Endothelial cell of hepatic sinusoid (primary cell): Measurements from ENCODE around the gene SIGLEC8.
"Not testable (repeated sequence)": the region's sequence is repeated elsewhere in the genome, so short reads cannot be mapped to it uniquely, and the experiment has no call there.

ENCODE experiments used
- in situ Hi-C: cut with HindIII; loops from 2 replicates; pipeline ENCODE4 v1.10.0; 2017; ENCODE audit warnings: low sequenced_read_pairs

Gene SIGLEC8

DNA sequence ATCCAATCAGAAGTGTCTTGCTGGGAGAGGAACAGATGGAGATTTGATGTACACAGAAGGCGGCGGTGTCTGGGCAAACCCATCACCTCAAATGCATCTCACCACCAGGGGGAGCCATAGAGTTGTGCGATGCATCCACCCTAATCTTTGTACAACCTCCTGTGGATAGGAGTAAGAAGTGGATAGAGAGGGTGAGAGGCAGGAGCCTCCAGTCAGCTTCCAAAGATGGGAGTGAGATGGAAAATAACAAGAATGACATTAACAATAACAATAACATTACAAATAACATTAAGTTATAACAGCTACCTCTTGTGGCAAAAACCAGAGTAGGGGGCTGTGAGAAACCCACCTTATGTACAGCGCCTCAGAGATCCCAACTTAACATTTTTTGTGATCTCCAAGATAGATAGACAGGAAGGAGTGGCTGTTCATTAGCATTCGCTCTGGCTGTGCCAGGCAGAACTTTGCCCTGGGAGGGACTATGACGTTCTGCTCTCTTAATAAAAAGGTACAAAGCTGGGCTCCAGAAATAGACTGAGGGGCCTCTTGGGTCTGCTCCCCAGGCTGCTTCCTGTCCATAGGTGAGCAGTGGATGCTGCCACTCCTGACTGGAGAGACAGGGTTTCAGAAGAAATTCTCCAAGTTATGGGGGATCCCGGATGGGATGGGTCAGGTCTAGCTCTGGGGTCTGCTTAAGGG lies 14.9 kb upstream of the SIGLEC8 start:
- in situ Hi-C loops, result loop anchor here (5.0 kb wide), 1 partner anchor 174 kb away; the partner anchor contains the start of gene SIGLEC14

DNA sequence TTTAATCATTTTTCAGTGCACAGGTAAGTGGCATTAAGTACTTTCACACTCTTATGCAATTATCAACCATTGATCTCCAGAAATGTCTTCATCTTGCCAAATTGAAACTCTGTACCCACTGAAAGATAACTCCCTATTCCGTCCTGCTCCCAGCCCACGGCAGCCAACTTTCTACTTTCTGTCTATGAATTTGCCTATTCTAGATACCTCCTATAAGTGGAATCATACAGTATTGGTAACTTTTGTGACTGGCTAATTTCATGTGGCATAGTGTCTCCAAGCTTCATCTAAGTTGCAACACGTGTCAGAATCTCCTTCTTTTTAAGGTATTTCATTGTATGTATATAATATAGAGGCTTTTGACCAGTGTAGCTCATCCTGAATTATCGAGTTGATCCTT lies 14.4 kb upstream of the SIGLEC8 start:
- in situ Hi-C loops, result loop anchor here (5.0 kb wide), 1 partner anchor 175 kb away; the partner anchor contains the start of gene SIGLEC14

DNA sequence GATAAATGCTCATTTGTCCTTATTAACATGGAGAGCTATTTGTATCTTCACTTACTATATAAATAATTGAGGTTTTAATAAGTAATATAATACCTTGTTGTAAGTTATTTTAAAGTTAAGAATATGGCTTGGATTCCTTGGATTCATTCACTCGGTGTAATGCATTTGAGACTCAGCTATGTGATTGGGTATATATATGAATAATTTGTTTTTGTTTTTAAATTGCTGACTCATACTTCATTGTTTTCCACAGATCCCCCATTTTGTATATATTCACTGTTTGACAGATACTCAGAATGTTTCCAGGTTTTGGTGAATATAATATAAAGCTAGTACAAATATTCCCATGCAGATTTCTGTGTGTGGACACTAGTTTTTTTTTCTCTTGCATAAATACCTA lies 13.3 kb upstream of the SIGLEC8 start:
- in situ Hi-C loops, result loop anchor here (5.0 kb wide), 1 partner anchor 176 kb away; the partner anchor contains the start of gene SIGLEC14

DNA sequence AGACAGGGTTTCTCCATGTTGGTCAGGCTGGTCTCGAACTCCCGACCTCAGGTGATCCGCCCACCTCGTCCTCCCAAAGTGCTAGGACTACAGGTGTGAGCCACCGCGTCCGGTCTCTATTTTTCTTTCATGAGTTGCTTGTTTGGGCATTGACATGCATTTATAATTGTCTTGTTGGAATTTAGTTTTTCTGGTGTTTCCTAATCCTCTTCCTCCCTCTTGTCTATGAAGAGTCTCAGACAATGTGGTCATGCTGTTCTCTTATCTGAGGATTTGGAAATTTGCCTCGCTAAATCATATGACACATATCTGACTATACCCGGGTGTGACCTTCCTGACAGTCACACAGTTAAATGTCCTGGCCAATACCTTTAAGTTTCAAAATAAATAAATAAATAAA lies 12.7 kb upstream of the SIGLEC8 start:
- in situ Hi-C loops, result loop anchor here (5.0 kb wide), 1 partner anchor 176 kb away; the partner anchor contains the start of gene SIGLEC14

DNA sequence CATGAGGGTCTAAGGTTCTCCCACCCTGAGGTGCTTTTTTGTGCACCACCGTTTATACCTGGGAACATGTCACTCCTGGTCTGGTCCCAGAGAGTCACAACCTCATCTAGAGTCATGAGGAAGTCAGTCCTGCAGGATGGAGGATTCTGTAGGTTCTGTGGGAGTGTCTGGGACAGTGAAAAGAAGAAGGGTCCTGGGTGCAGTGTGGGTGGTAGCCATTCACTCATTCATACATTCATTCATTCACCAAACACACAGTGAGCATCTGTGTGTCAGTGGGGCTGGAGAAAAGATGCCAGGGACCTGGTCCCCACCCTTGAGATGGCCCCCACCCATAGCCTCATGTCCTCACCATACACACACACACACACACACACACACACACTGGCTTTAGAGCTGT lies 11.4 kb upstream of the SIGLEC8 start:
- in situ Hi-C loops, result loop anchor here (5.0 kb wide), 1 partner anchor 178 kb away; the partner anchor contains the start of gene SIGLEC14

DNA sequence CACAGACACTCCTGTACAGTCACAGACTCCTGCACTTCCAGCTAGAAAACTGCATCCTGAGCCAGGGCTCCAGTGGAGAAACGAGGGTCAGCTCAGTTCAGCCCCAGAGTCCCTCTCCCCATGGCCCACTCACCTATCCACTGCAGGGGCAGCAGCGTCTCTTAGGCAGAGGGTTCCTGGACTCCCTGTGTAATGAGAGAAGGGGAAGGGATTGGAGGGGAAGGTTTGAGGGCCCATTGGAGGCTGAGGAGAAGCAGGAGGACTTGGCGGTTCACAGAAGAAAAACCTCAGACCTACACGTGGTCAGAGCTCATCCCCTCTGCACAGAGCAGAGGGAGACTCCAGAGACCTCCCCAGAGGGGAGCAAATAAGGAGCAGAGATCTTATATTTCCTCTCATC lies 10.9 kb upstream of the SIGLEC8 start:
- in situ Hi-C loops, result no loop called here

DNA sequence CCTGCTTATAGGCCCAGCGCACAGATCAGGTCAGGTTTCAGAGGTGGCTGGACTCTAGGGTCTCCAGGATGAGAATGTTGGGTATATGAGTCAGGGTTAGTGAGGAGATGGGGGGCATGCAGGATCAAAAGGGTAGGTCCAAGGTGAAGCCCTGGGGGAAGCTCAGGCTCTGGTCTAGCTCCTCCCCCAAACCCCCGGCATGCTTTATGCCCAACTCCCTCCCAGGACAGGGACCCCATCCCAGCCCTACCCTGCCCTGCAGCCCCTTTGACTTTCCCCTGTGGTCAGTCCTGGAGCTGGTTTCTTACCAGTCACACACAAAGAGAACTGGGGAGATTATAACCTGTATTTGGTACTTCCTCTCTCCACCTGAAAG lies 10.3 kb upstream of the SIGLEC8 start:
- in situ Hi-C loops, result no loop called here

DNA sequence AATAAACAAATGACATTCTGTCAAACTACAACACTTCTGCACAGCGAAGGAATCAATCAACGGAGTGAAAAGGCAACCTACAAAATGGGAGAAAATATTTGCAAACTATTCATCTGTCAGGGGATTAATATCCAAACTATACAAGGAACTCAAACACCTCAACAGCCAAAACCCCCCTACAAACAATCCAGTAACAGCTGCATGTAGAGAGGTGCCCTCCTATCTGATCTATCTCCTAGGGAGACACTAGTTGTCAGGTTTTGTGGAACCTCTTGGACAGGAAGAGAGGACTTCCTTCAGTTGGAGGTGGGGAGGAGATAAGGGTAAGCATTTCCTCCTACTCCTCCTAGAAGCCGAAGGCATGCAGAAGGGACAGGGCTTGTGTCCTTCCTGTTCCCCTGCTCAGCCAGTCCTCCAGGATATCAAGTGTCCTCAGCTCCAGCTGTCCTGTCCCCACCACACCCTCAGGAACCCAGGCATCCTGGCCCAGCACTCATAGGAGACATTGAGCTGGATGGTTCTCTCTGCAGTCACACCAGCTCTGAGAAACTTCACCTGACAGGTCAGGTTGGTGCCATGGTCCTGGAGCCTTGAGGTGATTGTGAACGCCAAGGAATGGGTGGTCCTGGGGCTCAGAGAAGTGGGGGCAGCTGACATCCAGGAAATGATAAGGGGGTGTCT lies 9.8 kb upstream of the SIGLEC8 start:
- in situ Hi-C loops, result no loop called here

DNA sequence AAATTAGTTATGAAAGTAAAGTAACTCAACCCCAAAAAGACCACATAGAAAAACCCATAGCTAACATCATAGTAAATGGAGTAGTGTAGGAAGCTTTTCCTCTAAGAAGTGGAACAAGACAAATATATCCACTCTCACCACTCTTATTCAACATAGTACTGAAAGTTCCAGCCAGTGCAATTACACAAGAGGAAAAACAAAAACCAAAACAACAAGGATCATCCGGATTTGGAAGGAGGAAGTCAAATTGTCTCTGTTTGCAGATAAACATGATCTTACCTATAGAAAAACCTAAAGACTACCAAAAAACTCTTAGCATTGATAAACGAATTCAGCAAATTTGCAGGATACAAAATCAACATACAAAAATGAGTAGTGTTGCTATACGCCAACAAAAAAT lies 8.5 kb upstream of the SIGLEC8 start:
- in situ Hi-C loops, result no loop called here

DNA sequence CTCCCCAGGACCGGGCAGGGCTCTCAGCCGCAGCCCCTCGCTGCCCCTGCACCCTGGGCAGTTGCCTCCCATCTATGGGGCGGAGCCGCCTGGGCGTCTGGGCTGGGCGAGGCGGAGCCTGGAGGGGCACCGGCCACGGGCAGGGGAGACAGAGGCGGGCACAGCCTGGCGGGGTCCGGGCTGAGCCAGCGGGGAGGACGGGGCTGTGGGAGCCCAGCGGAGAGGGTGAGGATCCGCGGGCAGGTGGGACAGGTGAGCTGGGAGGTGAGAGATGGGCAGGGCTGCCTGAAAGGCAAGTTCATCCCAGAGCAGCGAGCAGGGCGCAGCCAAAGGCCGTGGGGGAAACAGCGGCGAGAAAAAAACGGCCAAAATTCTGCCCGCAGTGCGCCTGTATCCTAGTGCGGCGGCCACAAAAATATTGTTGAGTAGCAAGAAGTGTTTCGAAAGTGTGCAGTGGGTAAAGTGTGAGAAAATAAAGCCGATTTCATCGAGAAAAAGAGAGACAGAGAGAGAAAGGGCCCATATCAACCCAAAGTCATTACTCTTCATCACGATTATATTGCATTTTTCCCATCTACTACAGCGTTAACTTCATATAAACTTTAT lies 5.8 kb upstream of the SIGLEC8 start:
- in situ Hi-C loops, result not testable (repeated sequence)

DNA sequence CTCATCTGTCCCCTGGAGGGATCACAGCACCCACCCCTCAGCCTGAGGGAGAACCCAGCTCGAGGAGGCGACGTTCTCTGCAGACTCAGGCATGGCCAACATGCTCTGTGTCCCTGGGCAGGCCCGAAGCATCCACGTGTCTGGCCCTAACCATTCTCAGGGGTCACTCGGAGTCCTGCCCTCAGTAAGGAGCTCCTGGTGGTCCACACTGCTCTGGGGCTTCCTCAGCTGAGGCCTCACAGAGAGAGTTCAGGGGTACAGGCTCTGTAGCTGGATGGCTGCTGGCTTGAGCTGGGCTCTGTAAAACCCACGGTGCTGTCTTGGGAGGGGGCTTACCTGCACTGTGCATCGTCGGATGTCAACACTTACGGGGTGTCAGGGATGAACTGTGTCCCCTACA lies 4.4 kb upstream of the SIGLEC8 start:
- in situ Hi-C loops, result no loop called here

DNA sequence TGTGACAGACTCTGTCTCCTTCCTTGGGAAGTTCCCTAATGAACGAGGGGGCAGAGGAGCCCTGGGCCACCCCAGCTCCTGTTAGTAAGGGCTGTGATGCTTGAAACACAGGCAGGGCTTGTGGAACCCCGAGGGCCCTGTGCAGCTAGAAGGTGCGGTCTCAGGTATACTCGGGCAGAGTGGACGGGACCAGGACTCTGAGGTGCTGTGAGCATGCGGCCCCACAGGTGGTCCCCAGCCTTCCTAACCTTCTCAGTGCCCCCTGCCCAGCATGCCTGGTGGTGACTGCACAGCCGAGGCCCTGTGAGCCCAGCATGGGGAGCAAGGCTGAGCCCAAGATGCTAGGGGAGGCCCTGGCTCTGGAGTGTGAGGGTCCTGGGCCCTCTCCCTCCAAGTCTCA lies 4.0 kb upstream of the SIGLEC8 start:
- in situ Hi-C loops, result no loop called here

DNA sequence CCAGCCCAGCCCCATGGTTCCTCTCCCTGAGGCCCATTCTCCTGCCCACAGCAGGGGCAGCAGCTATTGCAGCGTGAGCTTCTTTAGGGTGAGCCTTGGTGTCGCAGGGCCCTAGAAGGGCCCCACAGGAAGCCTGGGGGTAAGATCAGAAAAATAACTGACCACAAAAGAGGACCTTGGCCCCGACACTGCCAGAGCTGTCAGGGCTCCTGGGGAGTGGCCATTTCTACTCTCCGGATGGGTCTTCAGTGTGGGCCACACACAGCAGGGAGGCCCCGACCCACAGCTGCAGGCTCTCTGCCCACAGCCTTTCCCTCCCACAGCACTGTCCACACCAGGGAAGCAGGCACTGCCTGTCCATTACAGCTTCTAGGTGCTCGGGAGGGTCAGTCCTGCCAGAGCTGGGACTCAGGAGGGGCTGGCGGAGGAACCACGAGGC lies 3.5 kb upstream of the SIGLEC8 start:
- in situ Hi-C loops, result no loop called here

DNA sequence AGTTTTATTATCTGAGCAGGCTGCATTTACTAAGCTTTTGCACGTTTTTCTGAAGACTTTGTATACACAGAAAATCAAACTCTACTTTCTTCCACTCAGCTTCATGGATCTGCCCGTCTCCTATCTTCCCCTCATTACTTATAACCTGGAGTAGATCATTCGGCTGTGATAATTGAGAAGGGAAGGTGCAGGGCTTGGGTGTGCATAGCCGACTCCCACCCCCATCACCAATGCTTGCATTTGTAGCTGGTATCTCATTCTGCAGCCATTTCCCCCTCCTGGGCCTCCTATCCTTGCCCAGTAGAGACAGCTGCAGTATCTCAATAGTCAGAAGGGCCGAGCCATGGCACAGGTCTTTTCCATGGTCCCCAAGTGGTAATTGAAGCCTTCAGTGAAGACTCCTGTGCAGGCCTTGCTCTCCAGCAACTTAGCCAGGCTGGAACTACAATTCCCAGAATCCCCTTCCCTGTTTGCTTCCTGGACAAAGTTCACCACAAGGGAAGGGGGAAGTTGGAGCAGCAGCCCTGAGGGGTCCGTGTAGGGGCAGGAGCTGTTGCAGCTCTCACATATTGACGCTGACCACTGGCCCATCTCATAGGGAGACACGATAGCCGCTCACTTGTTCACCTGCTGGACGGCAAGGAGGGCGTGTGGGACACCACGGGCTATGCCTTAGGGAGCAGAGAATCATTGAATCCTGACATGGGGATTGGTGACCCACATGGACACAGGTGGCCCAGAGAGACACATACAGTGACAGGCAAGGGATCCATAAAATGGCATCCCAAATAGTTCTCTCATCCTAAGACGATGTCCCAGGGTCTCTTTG lies 2.1 kb upstream of the SIGLEC8 start:
- in situ Hi-C loops, result no loop called here

DNA sequence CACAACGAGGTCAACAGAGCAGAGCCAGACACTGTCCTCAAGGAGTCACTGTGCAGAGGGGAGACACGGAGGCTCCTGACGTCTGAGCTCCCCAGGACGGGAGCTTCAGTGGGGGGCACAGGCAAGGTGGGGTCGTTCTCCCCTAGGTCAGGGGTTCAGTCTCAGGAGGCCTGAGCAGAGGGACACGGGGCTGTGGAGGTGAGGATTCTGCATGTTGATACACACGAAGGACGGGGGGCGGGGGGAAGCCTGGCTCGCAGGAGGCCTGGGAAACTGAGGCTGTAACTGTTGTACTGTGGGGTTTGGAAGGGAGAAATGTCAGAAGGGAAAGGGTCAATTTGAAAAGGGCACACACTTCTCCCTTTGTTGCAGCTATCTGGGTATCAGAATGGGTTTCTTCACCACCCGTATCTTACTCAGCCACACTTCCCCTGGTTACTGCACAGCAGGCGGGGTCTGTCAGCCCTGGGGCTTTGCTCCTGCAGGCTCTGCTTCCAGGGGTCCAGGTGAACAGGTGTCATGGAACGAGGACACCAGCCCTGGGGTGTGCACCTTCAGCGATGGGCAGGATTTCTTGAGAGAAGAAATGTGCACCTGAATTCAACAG lies 748 bp upstream of the SIGLEC8 start:
- in situ Hi-C loops, result no loop called here

DNA sequence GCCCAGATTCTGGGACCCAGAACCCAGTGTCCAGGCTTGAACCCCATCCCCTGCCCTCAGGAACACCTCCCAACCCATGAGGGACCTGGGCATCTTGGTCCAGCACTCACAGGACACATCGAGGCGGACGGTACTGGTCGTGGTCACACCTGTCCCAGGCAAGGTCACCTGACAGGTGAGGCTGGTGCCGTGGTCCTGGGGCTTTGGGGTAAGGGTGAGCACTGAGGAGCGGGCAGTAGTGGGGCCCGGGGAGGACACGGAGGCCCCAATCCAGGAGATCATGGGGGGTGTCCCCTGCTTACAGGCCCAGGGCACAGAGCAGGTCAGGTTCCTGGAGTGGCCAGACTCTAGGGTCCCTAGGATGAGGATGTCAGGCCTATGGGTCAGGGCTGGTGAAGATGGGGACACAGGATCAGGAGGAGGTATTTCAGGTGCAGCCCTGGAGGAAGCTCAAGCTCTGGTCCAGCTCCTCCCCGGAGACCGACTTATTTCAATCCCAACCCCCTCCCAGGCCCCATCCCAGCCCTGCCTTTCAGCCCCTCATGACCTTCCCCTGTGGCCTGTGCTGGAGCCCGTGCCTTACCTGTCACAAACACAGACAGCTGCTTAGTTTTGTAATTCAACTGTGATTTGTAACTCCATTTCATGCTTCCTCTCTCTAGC lies 772 bp downstream of the SIGLEC8 start:
- in situ Hi-C loops, result no loop called here

DNA sequence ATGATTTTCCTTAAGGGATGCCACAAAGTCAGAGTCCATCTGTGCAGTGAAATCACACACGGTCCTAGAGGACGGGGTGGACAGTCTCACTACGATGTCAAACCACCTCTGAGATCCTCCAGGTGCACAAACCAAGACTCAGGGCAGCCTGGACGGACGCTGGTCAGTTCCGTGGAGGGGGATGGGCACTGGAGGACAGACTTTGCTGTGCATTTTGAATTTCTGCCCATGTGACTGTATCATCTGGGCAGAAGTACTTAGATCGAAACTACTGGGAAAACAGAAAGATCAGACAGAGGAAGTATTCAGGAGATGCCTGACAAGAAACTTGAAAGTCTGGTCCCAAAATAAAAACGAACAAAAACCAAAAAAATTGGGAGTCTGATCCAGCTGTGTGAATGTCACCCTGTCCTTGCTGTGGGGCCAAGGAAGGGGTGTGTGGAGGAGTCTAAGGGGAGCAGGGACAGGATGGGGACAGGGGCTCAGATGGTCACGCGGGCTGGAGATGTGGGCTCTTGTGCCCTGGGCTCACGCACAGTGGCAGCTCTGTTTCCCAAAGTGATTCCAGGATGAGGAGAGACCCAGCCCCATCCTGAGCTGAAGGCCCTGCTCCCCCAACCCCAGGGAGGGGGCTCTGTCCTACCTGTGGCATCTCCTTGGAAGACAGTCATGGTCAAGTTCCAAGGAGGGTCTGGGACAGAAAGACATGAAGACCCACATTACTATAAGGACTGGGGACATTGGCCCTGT lies 1.5 kb downstream of the SIGLEC8 start:
- in situ Hi-C loops, result no loop called here

DNA sequence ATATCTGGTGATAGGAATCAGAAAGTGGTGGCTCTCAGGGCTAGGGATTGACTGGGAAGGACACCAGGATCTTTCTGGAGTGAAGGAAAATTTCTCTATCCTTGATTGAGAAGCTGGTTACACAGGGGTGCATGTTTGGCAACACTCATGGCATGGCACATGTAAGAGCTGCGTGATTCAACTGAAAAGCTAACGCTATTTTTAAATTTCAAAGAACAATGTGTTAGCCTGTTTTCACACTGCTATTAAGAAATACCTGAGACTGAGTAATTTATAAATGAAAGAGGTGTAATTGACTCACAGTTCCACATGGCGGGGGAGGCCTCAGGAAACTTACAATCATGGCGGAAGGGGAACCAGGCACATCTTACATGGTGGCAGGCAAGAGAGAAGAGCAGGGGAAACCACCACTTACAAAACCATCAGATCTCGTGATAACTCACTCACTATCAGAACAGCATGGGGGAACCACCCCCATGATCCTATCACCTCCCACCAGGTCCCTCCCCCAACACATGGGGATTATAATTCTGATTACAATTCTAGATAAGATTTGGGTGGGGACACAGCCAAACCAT lies 7.4 kb downstream of the SIGLEC8 start:
- in situ Hi-C loops, result no loop called here

DNA sequence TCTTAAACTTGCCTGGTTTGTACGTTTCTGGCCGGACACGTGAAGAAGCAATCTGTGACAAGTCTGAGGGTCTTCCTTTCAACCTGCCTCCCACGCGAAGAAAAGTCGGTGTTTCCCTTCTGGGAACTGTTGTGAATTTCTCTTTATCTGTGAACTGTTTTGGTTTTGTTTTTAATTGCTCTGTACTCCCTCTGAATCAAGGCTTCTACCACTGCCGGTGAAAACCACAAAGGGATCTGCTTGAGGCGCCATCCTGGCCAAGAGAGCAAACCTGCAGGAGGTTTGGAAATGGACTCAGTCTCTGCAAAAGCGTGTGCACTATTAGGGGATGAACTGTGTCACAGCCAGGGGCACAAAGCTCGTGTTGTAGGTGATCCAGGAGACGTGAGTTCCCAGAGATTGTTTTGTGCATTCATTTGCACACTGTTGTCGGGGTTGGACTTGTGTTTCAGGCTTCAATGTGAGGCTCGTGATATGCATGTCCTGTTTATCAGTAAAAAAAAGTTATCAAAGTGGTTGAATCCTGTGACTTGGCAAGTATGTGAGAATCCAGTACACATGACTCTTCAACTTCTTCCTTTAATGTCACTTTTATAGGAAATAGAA lies 9.7 kb downstream of the SIGLEC8 start:
- in situ Hi-C loops, result no loop called here
